Osteoblast (primary cell): ENCODE results near the gene FHIT. TPM values are rescaled to one million over a fixed set of nuclear protein-coding genes. Genes with fewer than 3 reads are reported as not detected.
"Not testable (repeated sequence)": the region's sequence is repeated elsewhere in the genome, so short reads cannot be mapped to it uniquely, and the experiment has no call there.

Experiments
- DNase-seq: peaks from one replicate; pipeline ENCODE4 v3.0.0; 2011; ENCODE audit warnings: low spot score, mixed read lengths; ENCODE audit not compliant: insufficient read length; ENCODE audit errors: missing footprints
- H2AFZ ChIP-seq: 2 replicates; pipeline ENCODE4 v1.6.0; 2011; ENCODE audit warnings: mild to moderate bottlenecking, low read length
- H3K27ac ChIP-seq: 2 replicates; pipeline ENCODE4 v1.5.1; 2011; ENCODE audit warnings: mild to moderate bottlenecking, low read depth, low read length, moderate library complexity
- H3K27me3 ChIP-seq: 2 replicates; pipeline ENCODE4 v1.6.0; 2012; ENCODE audit warnings: mild to moderate bottlenecking, control low read depth, inconsistent platforms, low read length, moderate library complexity; ENCODE audit not compliant: insufficient read depth
- H3K36me3 ChIP-seq: 2 replicates; pipeline ENCODE4 v1.5.1; 2011; ENCODE audit warnings: mild to moderate bottlenecking, low read length, control low read depth, moderate library complexity; ENCODE audit not compliant: insufficient read depth
- H3K4me1 ChIP-seq: 2 replicates; pipeline ENCODE4 v1.5.1; 2011; ENCODE audit warnings: mild to moderate bottlenecking, low read length, control low read depth, moderate library complexity; ENCODE audit not compliant: insufficient read depth
- H3K4me2 ChIP-seq: 2 replicates; pipeline ENCODE4 v1.6.0; 2011; ENCODE audit warnings: mild to moderate bottlenecking, low read length; ENCODE audit not compliant: insufficient read depth
- H3K4me3 ChIP-seq: fragments of 200-600 bp; sonication (generic); 3 replicates; pipeline ENCODE4 v1.5.1; 2012; ENCODE audit warnings: mild to moderate bottlenecking, low read length, inconsistent platforms; ENCODE audit not compliant: insufficient read depth
- H3K79me2 ChIP-seq: 2 replicates; pipeline ENCODE4 v1.6.0; 2012; ENCODE audit warnings: mild to moderate bottlenecking, low read length, control low read depth, inconsistent platforms; ENCODE audit not compliant: insufficient read depth
- H3K9me3 ChIP-seq: 2 replicates; pipeline ENCODE4 v1.5.1; 2011; ENCODE audit warnings: low read depth, low read length, control low read depth
- H4K20me1 ChIP-seq: 2 replicates; pipeline ENCODE4 v1.6.0; 2012; ENCODE audit warnings: mild to moderate bottlenecking, low read length, control low read depth; ENCODE audit not compliant: insufficient read depth
- total RNA-seq: library from RNA; depleted of rRNA; stranded (reverse); fragments of >200 nt; gene quantifications from 2 replicates; pipeline ENCODE4 v1.2.3, GENCODE V29; 2012
- TF ChIP-seq, protein P1 (sequence below): IDR thresholded peaks from 2 replicates; pipeline ENCODE4 v1.5.1; 2011; ENCODE audit warnings: mild to moderate bottlenecking, low read depth, low read length, moderate library complexity; ENCODE audit errors: extremely low read depth

The FHIT gene
- total RNA-seq, 1 donor, result 3.3 TPM

GRCh38 chr3:60990442-60990730 lies 260.9 kb downstream of the FHIT start:
- Histone ChIP-seq H2AFZ (no peak overlapping the region), H3K4me2 (no peak overlapping the region), H3K79me2 (no peaks in the 10 kb centered on the region), H3K36me3 (no peaks in the 10 kb centered on the region), H3K4me1 (no peaks in the 10 kb centered on the region), H3K4me3 (no peak overlapping the region), H4K20me1 (no peaks in the 10 kb centered on the region), H3K9me3 (no peaks in the 10 kb centered on the region), H3K27ac (no peak overlapping the region), H3K27me3 (no peaks in the 10 kb centered on the region)
- TF ChIP-seq, protein P1, sequence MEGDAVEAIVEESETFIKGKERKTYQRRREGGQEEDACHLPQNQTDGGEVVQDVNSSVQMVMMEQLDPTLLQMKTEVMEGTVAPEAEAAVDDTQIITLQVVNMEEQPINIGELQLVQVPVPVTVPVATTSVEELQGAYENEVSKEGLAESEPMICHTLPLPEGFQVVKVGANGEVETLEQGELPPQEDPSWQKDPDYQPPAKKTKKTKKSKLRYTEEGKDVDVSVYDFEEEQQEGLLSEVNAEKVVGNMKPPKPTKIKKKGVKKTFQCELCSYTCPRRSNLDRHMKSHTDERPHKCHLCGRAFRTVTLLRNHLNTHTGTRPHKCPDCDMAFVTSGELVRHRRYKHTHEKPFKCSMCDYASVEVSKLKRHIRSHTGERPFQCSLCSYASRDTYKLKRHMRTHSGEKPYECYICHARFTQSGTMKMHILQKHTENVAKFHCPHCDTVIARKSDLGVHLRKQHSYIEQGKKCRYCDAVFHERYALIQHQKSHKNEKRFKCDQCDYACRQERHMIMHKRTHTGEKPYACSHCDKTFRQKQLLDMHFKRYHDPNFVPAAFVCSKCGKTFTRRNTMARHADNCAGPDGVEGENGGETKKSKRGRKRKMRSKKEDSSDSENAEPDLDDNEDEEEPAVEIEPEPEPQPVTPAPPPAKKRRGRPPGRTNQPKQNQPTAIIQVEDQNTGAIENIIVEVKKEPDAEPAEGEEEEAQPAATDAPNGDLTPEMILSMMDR, result no peak
- DNase-seq, result no peak

DNA sequence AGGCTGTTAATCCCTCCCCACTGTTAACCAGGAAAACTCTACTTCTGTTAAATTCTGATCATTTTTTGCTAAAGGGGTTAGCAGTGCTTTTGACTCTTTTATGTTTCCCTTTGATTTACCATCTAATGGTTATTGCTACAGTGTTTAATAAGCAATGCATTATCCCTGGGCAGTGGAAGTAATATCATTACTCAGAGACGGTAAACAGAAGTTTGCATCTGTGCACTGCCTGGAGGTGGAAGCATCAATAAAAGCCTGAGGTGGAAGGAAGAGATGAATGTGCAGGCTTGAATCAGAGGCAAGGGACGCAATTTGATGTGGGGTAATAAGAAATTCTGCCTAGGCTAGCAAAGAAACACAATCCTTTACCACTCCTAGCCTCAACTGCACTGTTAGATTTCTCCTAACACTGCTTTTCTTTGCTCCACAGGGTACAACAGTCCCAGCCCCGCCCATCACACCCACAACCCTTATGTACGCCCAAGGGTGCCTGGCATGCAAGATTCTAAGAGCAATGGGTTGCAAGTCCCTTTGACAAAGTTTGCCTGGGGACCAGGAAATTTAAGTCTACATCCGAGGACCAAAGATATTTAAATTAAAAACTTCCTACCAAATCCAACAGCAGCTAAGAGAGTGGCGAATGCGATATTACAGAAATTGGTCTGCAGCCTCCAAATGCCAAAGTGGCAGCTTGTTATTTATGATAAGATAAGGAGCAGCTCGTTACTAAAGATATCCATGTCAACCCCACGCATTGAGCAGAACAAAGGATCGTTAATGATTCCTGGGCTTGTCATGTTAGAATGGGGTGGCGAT lies 261.4 kb downstream of the FHIT start:
- H3K79me2 ChIP-seq, result no peaks in the 10 kb centered on the region
- H3K36me3 ChIP-seq, result no peaks in the 10 kb centered on the region
- TF ChIP-seq, protein P1, result no peak
- H4K20me1 ChIP-seq, result no peaks in the 10 kb centered on the region
- H3K27me3 ChIP-seq, result no peaks in the 10 kb centered on the region
- H3K4me1 ChIP-seq, result no peaks in the 10 kb centered on the region
- DNase-seq, result no peak
- no peaks in the 10 kb centered on the region for H3K9me3 ChIP-seq
- no peak overlapping the region for H3K27ac ChIP-seq
- H2AFZ ChIP-seq, result no peak overlapping the region
- H3K4me3 ChIP-seq, result no peak overlapping the region
- H3K4me2 ChIP-seq, result no peak overlapping the region

- not testable (repeated sequence) for H3K4me2 ChIP-seq, H3K36me3 ChIP-seq, H3K9me3 ChIP-seq, H3K4me1 ChIP-seq, H3K79me2 ChIP-seq, DNase-seq, H3K4me3 ChIP-seq, H2AFZ ChIP-seq, H3K27ac ChIP-seq, H3K27me3 ChIP-seq, H4K20me1 ChIP-seq
These were observed 264.1 kb downstream of the FHIT start for GRCh38 chr3:60987191-60987590.

- H4K20me1 ChIP-seq, result no peaks in the 10 kb centered on the region
- DNase-seq, result no peak
- TF ChIP-seq, protein P1, result no peak
- H3K27ac ChIP-seq, result no peak overlapping the region
- no peak overlapping the region for H2AFZ ChIP-seq
- H3K4me1 ChIP-seq, result no peaks in the 10 kb centered on the region
- no peaks in the 10 kb centered on the region for H3K79me2 ChIP-seq
- no peak overlapping the region for H3K4me3 ChIP-seq
- H3K4me2 ChIP-seq, result no peak overlapping the region
- H3K36me3 ChIP-seq, result no peaks in the 10 kb centered on the region
- H3K9me3 ChIP-seq, result no peaks in the 10 kb centered on the region
- no peaks in the 10 kb centered on the region for H3K27me3 ChIP-seq
These were observed 264.7 kb downstream of the FHIT start for GRCh38 chr3:60986552-60986951.
